Measurements from ENCODE around the gene WASF1. TPM values are rescaled to one million over a fixed set of nuclear protein-coding genes. Genes with fewer than 3 reads are reported as not detected.

The WASF1 gene
- total and polyA plus RNA-seq, 2 donors (not counting 3 experiments of a cell fraction or from before 2014, with no cell fraction given) = 20.9 to 27.5 TPM

DNA sequence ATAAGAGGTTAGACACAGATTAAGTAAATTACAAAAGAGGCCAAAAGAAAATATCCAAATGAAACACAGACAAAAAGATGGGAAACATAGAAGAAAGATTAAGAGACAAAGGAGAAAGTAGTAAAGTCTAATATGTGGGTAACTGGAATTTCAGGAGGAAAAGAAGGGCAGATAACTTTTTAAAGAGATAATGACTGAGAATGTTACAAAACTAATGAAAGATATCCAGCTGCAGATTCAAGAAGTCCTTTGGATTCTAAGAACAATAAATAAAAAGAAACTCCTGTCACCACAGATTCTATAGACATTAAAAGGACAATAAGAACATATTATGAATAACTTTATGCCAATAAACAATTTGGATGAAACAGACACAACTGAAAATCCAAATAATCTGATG is 90.1 kb downstream of the WASF1 start:
- BruUV-seq (replicated peaks) = no TSS peak
- Histone ChIP-seq H3K79me2 (ENCODE audit: control insufficient read depth, insufficient read depth, low read length) (no peaks in the 10 kb centered on the region), H4K20me1 (replicated peaks; ENCODE audit: control insufficient read depth, extremely low read depth, insufficient read depth, low read length) (no peaks in the 10 kb centered on the region), H3K9me3 (replicated peaks; ENCODE audit: control insufficient read depth, insufficient read depth, low read length) (no peaks in the 10 kb centered on the region), H3K36me3 (ENCODE audit: control insufficient read depth in 2 of 2, extremely low read depth in 1 of 2, insufficient read depth in 2 of 2, low read length in 2 of 2) (no peaks in the 10 kb centered on the region), H3K4me1 (ENCODE audit: control insufficient read depth, extremely low read depth, insufficient read depth, low read length) (peaks cover 6% of the 10 kb centered on the region), H3K4me3 (replicated peaks in 1 of 3; ENCODE audit: insufficient read depth in 1 of 3, low read depth in 1 of 3, low read length in 3 of 3) (no peak overlapping the region), H3K27me3 (ENCODE audit: control insufficient read depth in 2 of 2, insufficient read depth in 2 of 2, low read length in 2 of 2) (no peaks in the 10 kb centered on the region), H3K9ac (replicated peaks; ENCODE audit: extremely low read depth, insufficient read depth, low read length) (no peak overlapping the region), H2AFZ (ENCODE audit: low read depth, low read length) (no peak overlapping the region), H3K9me1 (replicated peaks; ENCODE audit: control insufficient read depth, extremely low read depth, insufficient read depth, low read length) (no peaks in the 10 kb centered on the region), H3K4me2 (ENCODE audit: insufficient read depth, low read length) (no peak overlapping the region), H3K27ac (ENCODE audit: insufficient read depth, low read depth, low read length) (no peak overlapping the region)
- no peak for TF ChIP-seq JUN (IDR thresholded peaks at IDR 0.05; ENCODE audit: borderline replicate concordance, insufficient read depth, insufficient read length, low read depth)
- TF ChIP-seq POLR2AphosphoS5 (IDR thresholded peaks at IDR 0.05; ENCODE audit: insufficient read depth, low read depth, low read length) = no peak
- TF ChIP-seq, protein P1, sequence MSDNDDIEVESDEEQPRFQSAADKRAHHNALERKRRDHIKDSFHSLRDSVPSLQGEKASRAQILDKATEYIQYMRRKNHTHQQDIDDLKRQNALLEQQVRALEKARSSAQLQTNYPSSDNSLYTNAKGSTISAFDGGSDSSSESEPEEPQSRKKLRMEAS (IDR thresholded peaks at IDR 0.05; ENCODE audit: insufficient read depth, insufficient read length) = no peak
- TF ChIP-seq FOS (IDR thresholded peaks at IDR 0.05; ENCODE audit: borderline replicate concordance, insufficient read depth, low read length) = no peak
- TF ChIP-seq GATA2 (IDR thresholded peaks at IDR 0.05; ENCODE audit: insufficient read depth, insufficient read length, low read depth, low read length) = no peak
- TF ChIP-seq MYC (IDR thresholded peaks at IDR 0.05; ENCODE audit: low read depth, low read length) = no peak
- no peak for TF ChIP-seq EZH2 (IDR thresholded peaks at IDR 0.05; ENCODE audit: borderline replicate concordance, low read depth, low read length, severe bottlenecking)
- no peak for TF ChIP-seq POLR2A (IDR thresholded peaks at IDR 0.05; ENCODE audit: low read depth, low read length)
- TF ChIP-seq, protein P2, sequence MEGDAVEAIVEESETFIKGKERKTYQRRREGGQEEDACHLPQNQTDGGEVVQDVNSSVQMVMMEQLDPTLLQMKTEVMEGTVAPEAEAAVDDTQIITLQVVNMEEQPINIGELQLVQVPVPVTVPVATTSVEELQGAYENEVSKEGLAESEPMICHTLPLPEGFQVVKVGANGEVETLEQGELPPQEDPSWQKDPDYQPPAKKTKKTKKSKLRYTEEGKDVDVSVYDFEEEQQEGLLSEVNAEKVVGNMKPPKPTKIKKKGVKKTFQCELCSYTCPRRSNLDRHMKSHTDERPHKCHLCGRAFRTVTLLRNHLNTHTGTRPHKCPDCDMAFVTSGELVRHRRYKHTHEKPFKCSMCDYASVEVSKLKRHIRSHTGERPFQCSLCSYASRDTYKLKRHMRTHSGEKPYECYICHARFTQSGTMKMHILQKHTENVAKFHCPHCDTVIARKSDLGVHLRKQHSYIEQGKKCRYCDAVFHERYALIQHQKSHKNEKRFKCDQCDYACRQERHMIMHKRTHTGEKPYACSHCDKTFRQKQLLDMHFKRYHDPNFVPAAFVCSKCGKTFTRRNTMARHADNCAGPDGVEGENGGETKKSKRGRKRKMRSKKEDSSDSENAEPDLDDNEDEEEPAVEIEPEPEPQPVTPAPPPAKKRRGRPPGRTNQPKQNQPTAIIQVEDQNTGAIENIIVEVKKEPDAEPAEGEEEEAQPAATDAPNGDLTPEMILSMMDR (IDR thresholded peaks at IDR 0.05; ENCODE audit: extremely low read depth in 1 of 2, insufficient read depth in 1 of 2, low read depth in 1 of 2, low read length in 2 of 2) = no peak
- no peak for FAIRE-seq
- ChIA-PET CTCF (no interaction called here), POLR2A (no interaction called here)
- no peak for DNase-seq (ENCODE audit: low read depth, low spot score)
- intact Hi-C loops (cut with micrococcal nuclease) = no loop called here
- dilution Hi-C loops (cut with MboI; ENCODE audit: extremely low pct_ligation_motif_present, low sequenced_read_pairs) = no loop called here
